ENCODE data around the gene ZNF624. TPM values are rescaled to one million over a fixed set of nuclear protein-coding genes. Genes with fewer than 3 reads are reported as not detected.
"Not testable (repeated sequence)": the region's sequence is repeated elsewhere in the genome, so short reads cannot be mapped to it uniquely, and the experiment has no call there.

Gene ZNF624
- total RNA-seq = 10 to 100 TPM in 3 of 5 donors, 1 to 10 TPM in 2; 5.7 to 12.4 (median 10.3) TPM
- total RNA-seq (2013) = 10.6 TPM
- 5.5 to 28.7 (median 11.5) reads per million in 29 experiments for total RNA-seq

DNA sequence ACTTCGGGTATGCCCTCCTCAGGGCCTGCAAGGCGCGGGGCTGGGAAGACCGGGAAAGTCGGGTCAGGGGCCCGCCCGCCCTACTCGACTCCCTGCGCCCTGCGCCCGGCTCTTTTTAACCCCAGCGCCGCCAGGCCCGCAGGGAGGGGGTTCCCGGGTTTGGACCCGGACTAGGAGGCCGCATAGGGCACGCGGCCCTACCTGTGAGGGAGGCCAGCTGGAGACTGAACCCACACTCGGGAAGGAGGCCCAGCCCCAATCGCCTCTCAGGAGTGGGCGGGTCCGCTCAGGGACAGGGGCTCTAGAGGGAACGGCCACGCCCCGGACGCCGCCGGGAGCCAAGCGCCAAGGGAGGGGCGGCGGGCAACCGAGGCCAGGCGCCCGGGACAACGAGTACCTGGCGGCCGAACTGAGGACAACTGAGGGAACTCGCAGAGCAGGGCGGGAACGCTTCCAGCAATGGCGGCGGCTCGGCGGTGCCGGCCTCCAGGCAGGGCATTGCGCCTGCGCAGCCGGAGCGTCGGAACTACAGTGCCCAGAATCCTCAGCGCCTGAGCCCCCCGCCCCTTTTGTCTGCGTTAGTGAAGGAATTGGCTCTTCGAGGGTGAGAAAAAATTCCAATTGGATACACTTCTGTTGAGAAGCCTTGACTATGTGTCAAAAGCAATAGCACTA, at the start of gene ZNF624:
ZNF624 (minus strand) TSS at position 484 of the 675 bp plus-strand sequence.
- POLR2A ChIA-PET = interaction anchor here (0.8 to 1.4 kb wide), 2 partner anchors 67 to 118 kb away, joined by 3 to 4 read pairs; no protein-coding TSS in a partner anchor

DNA sequence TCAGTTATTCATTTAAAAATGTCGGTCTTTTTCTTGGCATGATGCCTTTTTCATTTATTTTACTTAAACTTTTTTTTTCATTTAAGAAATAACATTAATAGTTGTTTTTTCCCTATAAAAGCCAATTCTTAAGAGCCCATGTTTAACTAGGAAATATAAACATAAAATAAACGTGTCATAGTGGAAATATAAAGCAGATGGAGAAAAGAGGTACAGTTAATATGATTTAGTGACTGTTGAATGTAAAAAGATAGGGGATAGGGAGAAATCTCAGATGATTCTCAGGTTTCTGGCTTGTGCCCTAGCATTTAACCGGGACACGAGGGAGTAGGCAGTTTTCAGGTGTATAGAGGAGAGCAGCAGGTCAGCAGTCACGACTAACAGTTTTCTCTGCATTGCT, 44.0 kb upstream of the ZNF624 start:
- H3K9me3 Mint-ChIP-seq; H3K36me3 Mint-ChIP-seq; H3K36me3 ChIP-seq (ENCODE audit: control insufficient read depth in 2 of 2, extremely low read depth in 1 of 2, insufficient read depth in 1 of 2, low read length in 1 of 2); DNase-seq; H3K27me3 ChIP-seq (replicated peaks in 1 of 2; ENCODE audit: control insufficient read depth in 2 of 2, extremely low read depth in 1 of 2, insufficient read depth in 2 of 2, low read length in 1 of 2); H3K27ac ChIP-seq (ENCODE audit: low read length); H3K4me1 ChIP-seq (ENCODE audit: control insufficient read depth in 1 of 2, extremely low read depth in 1 of 2, insufficient read depth in 2 of 2, low read length in 2 of 2); CTCF ChIA-PET; H3K4me1 Mint-ChIP-seq; POLR2A ChIA-PET; H3K4me3 ChIP-seq (ENCODE audit: control insufficient read depth in 1 of 2, extremely low read depth in 1 of 2, low read length in 1 of 2); ATAC-seq (replicated peaks in 1 of 4); H3K27ac Mint-ChIP-seq; H3K4me3 Mint-ChIP-seq; H3K27me3 Mint-ChIP-seq; H3K9me3 ChIP-seq: not testable (repeated sequence)
- no CpG with 5 or more reads among the region's 5 CpGs for WGBS (ENCODE audit: insufficient coverage)

More for the DNA sequence above, at the start of gene ZNF624:
- no peaks in the 10 kb centered on the region for H3K9me3 Mint-ChIP-seq
- H3K4me1 Mint-ChIP-seq = peaks cover 18 to 23% (median 21%) of the 10 kb centered on the region in 3 donors
- H3K27ac Mint-ChIP-seq = peak within 1 kb of the TSS; percentile 64 to 72
- Histone ChIP-seq H3K4me3 (ENCODE audit: control insufficient read depth in 1 of 2, extremely low read depth in 1 of 2, low read length in 1 of 2) (peak within 1 kb of the TSS; percentile 86 to 88), H3K27ac (ENCODE audit: low read length) (peak within 1 kb of the TSS; percentile 52), H3K36me3 (ENCODE audit: control insufficient read depth in 2 of 2, extremely low read depth in 1 of 2, insufficient read depth in 1 of 2, low read length in 1 of 2) (no peaks in the 10 kb centered on the region), H3K9me3 (no peaks in the 10 kb centered on the region), H3K4me1 (ENCODE audit: control insufficient read depth in 1 of 2, extremely low read depth in 1 of 2, insufficient read depth in 2 of 2, low read length in 2 of 2) (peaks cover 7 to 10% of the 10 kb centered on the region in 2 experiments), H3K27me3 (replicated peaks in 1 of 2; ENCODE audit: control insufficient read depth in 2 of 2, extremely low read depth in 1 of 2, insufficient read depth in 2 of 2, low read length in 1 of 2) (peaks cover 0 to 6% of the 10 kb centered on the region in 2 experiments)
- CTCF ChIA-PET = no interaction called here
- 0% methylated on average over 52 of the region's 55 CpGs for WGBS (ENCODE audit: insufficient coverage)
- DNase-seq = peak; percentile 68 to 93 (median 79)
- H3K36me3 Mint-ChIP-seq = peaks cover 7% of the 10 kb centered on the region
- peak; percentile 97 to 99 (median 98) for ATAC-seq (replicated peaks in 1 of 4)
- H3K27me3 Mint-ChIP-seq = no peaks in the 10 kb centered on the region
- peak within 1 kb of the TSS; percentile 77 to 87 (median 80) for H3K4me3 Mint-ChIP-seq

DNA sequence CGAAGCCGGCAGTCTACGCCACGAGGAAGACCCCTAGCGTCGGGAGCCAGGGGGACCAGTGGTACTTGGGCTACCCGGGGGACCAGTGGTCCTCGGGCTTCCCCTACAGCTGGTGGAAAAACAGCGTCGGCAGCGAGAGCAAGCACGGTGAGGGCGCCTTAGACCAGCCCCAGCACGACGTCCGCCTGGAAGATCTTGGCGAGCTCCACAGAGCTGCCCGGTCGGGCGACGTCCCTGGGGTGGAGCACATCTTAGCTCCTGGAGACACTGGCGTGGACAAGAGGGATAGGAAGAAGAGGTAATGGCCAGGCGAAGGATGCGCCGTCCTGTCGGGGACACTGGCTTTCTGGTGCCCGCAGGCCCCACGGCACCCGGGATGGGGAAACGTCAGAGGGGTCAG, 36.8 kb upstream of the ZNF624 start:
- H3K4me1 Mint-ChIP-seq; H3K9me3 Mint-ChIP-seq; H3K36me3 ChIP-seq (ENCODE audit: control insufficient read depth in 2 of 2, extremely low read depth in 1 of 2, insufficient read depth in 1 of 2, low read length in 1 of 2); H3K4me1 ChIP-seq (ENCODE audit: control insufficient read depth in 1 of 2, extremely low read depth in 1 of 2, insufficient read depth in 2 of 2, low read length in 2 of 2); H3K4me3 ChIP-seq (ENCODE audit: control insufficient read depth in 1 of 2, extremely low read depth in 1 of 2, low read length in 1 of 2); H3K27me3 Mint-ChIP-seq; H3K27ac ChIP-seq (ENCODE audit: low read length); H3K9me3 ChIP-seq; DNase-seq; H3K36me3 Mint-ChIP-seq; H3K27me3 ChIP-seq (replicated peaks in 1 of 2; ENCODE audit: control insufficient read depth in 2 of 2, extremely low read depth in 1 of 2, insufficient read depth in 2 of 2, low read length in 1 of 2); CTCF ChIA-PET; POLR2A ChIA-PET: not testable (repeated sequence)
- Mint-ChIP-seq H3K27ac (peak overlapping the region in 1 of 2 donors; percentile 36), H3K4me3 (peak overlapping the region in 1 of 3 donors; percentile 74)
- WGBS (ENCODE audit: insufficient coverage) = 85% methylated on average over 8 of the region's 30 CpGs
- peak in 1 of 4 experiments; percentile 27 for ATAC-seq (replicated peaks in 1 of 4)

DNA sequence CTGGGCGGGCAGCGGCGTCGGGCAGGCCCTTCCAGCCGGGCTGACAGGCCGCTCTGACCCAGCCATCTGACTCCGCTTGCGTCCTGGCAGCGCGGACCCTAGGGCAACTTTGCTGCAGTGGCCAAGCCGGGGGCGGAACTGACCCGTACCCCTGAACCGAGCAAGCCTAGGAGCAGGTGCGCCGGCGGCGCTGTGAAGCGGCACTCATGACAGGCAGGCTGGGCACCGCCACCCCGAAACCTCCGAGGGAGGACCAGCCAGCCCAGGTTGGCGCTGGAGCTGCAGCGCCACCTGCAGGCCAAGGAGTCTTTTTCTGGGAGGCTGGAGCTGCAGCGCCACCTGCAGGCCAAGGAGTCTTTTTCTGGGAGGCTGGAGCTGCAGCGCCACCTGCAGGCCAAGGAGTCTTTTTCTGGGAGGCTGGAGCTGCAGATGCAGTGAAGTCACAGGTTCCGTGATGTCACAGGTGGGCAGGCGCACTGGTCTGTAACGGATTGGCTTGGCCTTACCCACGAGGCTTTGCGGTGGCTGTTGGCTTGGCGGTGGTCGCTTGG, 36.2 kb upstream of the ZNF624 start, which contains the start of gene CCDC144A:
CCDC144A (plus strand) TSS at position 511 of the 551 bp plus-strand sequence. CDS start 160 bp downstream, outside the sequence.
- H3K9me3 ChIP-seq; CTCF ChIA-PET; H3K27ac ChIP-seq (ENCODE audit: low read length); H3K27me3 Mint-ChIP-seq; POLR2A ChIA-PET; H3K36me3 Mint-ChIP-seq; H3K36me3 ChIP-seq (ENCODE audit: control insufficient read depth in 2 of 2, extremely low read depth in 1 of 2, insufficient read depth in 1 of 2, low read length in 1 of 2); H3K9me3 Mint-ChIP-seq; H3K4me1 Mint-ChIP-seq; H3K4me3 ChIP-seq (ENCODE audit: control insufficient read depth in 1 of 2, extremely low read depth in 1 of 2, low read length in 1 of 2); H3K4me1 ChIP-seq (ENCODE audit: control insufficient read depth in 1 of 2, extremely low read depth in 1 of 2, insufficient read depth in 2 of 2, low read length in 2 of 2); H3K27me3 ChIP-seq (replicated peaks in 1 of 2; ENCODE audit: control insufficient read depth in 2 of 2, extremely low read depth in 1 of 2, insufficient read depth in 2 of 2, low read length in 1 of 2): not testable (repeated sequence)
- H3K27ac Mint-ChIP-seq = peak within 1 kb of the TSS in 1 of 2 donors; percentile 36
- peak within 1 kb of the TSS in 1 of 3 donors; percentile 74 for H3K4me3 Mint-ChIP-seq
- WGBS (ENCODE audit: insufficient coverage) = 81% methylated on average over 29 of the region's 33 CpGs
- DNase-seq (peak in 22 of 35 experiments; percentile 1 to 65 (median 24)), ATAC-seq (replicated peaks in 1 of 4) (peak; percentile 23 to 69 (median 36))

DNA sequence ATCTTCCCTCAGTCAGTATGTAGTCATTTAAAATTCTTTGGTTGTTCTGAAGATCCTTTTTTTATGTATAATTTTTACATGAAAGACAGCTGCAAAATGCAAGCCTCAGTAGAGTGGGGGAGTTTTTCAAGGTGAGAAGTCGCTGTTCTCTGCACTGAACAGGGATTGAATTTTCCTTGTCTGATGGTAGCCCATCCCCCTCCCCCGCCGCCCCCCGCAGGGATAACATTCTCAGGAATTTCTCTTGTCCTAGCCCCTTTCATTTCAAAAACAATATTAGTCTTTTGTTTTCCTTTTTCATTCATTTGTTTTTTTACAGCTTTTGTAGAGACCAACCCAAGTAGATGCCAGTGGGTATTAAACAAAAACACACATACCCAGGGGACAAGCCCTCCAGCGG, 33.5 kb upstream of the ZNF624 start:
- CTCF ChIA-PET; H3K4me3 Mint-ChIP-seq; POLR2A ChIA-PET; H3K36me3 ChIP-seq (ENCODE audit: control insufficient read depth in 2 of 2, extremely low read depth in 1 of 2, insufficient read depth in 1 of 2, low read length in 1 of 2); H3K9me3 Mint-ChIP-seq; DNase-seq; ATAC-seq (replicated peaks in 1 of 4); H3K36me3 Mint-ChIP-seq; H3K4me1 ChIP-seq (ENCODE audit: control insufficient read depth in 1 of 2, extremely low read depth in 1 of 2, insufficient read depth in 2 of 2, low read length in 2 of 2); H3K27ac Mint-ChIP-seq; H3K27ac ChIP-seq (ENCODE audit: low read length); H3K9me3 ChIP-seq; H3K4me1 Mint-ChIP-seq; H3K4me3 ChIP-seq (ENCODE audit: control insufficient read depth in 1 of 2, extremely low read depth in 1 of 2, low read length in 1 of 2): not testable (repeated sequence)
- H3K27me3 Mint-ChIP-seq = peaks cover 19% of the 10 kb centered on the region in 2 donors
- peaks cover 2 to 10% of the 10 kb centered on the region in 2 experiments for H3K27me3 ChIP-seq (replicated peaks in 1 of 2; ENCODE audit: control insufficient read depth in 2 of 2, extremely low read depth in 1 of 2, insufficient read depth in 2 of 2, low read length in 1 of 2)
- WGBS (ENCODE audit: insufficient coverage) = no CpG with 5 or more reads among the region's 5 CpGs

DNA sequence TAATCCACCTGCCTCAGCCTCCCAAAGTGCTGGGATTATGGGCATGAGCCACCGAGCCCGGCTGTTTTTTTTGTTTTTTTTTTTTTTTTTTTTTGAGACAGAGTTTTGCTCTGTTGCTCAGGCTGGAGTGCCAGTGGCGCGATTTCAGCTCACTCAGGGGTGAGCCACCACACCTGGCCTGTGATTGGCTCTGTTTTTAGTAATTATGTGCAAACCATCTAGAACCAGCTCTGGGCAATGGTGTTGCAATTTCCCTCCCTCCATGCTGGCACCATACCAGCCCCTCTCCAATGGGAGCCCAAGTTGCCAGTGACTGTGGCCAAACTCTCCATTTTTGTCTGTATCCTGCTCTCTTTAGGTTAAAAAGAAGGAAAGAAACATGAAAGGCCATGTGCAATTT, 32.4 kb upstream of the ZNF624 start:
- H3K36me3 ChIP-seq (ENCODE audit: control insufficient read depth in 2 of 2, extremely low read depth in 1 of 2, insufficient read depth in 1 of 2, low read length in 1 of 2); H3K4me1 ChIP-seq (ENCODE audit: control insufficient read depth in 1 of 2, extremely low read depth in 1 of 2, insufficient read depth in 2 of 2, low read length in 2 of 2); H3K9me3 ChIP-seq; H3K27ac ChIP-seq (ENCODE audit: low read length); POLR2A ChIA-PET; DNase-seq; H3K36me3 Mint-ChIP-seq; H3K9me3 Mint-ChIP-seq; H3K4me1 Mint-ChIP-seq; H3K4me3 ChIP-seq (ENCODE audit: control insufficient read depth in 1 of 2, extremely low read depth in 1 of 2, low read length in 1 of 2); H3K4me3 Mint-ChIP-seq; ATAC-seq (replicated peaks in 1 of 4); H3K27ac Mint-ChIP-seq: not testable (repeated sequence)
- CTCF ChIA-PET = interaction anchor here in 1 of 2 donors (0.7 kb wide), 1 partner anchor 159 kb away, joined by 4 read pairs; no protein-coding TSS in a partner anchor
- peaks cover 21 to 22% of the 10 kb centered on the region in 2 donors for H3K27me3 Mint-ChIP-seq
- WGBS (ENCODE audit: insufficient coverage) = no CpG with 5 or more reads among the region's 4 CpGs
- peaks cover 2 to 10% of the 10 kb centered on the region in 2 experiments for H3K27me3 ChIP-seq (replicated peaks in 1 of 2; ENCODE audit: control insufficient read depth in 2 of 2, extremely low read depth in 1 of 2, insufficient read depth in 2 of 2, low read length in 1 of 2)
